GM12878 (cell line): Measurements from ENCODE around the gene FBXL15. TPM values are rescaled to one million over a fixed set of nuclear protein-coding genes. Genes with fewer than 3 reads are reported as not detected.

Experiments
- ATAC-seq: fragments of 200-7000 bp; cut with Tn5 transposase; 3 replicates; pipeline ENCODE4 v1.9.1; 2020; ENCODE audit warnings: mild to moderate bottlenecking, moderate library complexity
- BruUV-seq: library from RNA; stranded (reverse); fragments of 400-500 nt; replicated peaks from 2 replicates; lab custom pipeline; 2021; lab: Mats Ljungman, UMichigan
- CTCF ChIA-PET: fragments of 300-600 bp; sonication (Branson Sonifier 250); formaldehyde crosslinking; extraction: SDS; loops from one replicate; lab custom pipeline; 2021; ENCODE audit warnings: inconsistent platforms; lab: Yijun Ruan, JAX
- POLR2A ChIA-PET: fragments of 350-600 bp; formaldehyde crosslinking; extraction: SDS; loops from one replicate; lab custom pipeline; 2021; ENCODE audit warnings: inconsistent platforms; lab: Charles Lee
- RAD21 ChIA-PET: fragments of 300-600 bp; sonication (Branson Sonifier 250); formaldehyde crosslinking; loops from one replicate; lab custom pipeline; 2023; ENCODE audit warnings: antibody characterized with exemption; ENCODE audit not compliant: unreplicated experiment; lab: Charles Lee
- SMC1A ChIA-PET: fragments of 300-600 bp; sonication (Branson Sonifier 250); formaldehyde crosslinking; loops from one replicate; lab custom pipeline; 2023; ENCODE audit not compliant: unreplicated experiment, uncharacterized antibody; lab: Charles Lee
- DNase-seq: peaks from one replicate; pipeline ENCODE4 v3.0.0-alpha.2; 2011; ENCODE audit warnings: low read depth, low spot score
- FAIRE-seq: peaks from 3 replicates; lab custom pipeline; 2011; peaks lifted over from hg19 to GRCh38; lab: Jason Lieb, UNC
- H2AFZ ChIP-seq: 2 replicates; pipeline ENCODE4 v1.6.0; 2011; ENCODE audit warnings: low read depth, low read length, control low read depth; ENCODE audit not compliant: control insufficient read depth
- H3K27ac ChIP-seq: 2 replicates; pipeline ENCODE4 v1.5.1; 2011; ENCODE audit warnings: control low read depth; ENCODE audit not compliant: control insufficient read depth, insufficient read depth
- H3K27me3 ChIP-seq, 2 experiments: replicated peaks in 1 of 2; 2 replicates each; pipeline versions ENCODE4 v1.6.0 to v1.6.1; 2011; ENCODE audit warnings: low read length in 1 of 2; ENCODE audit not compliant: control insufficient read depth in 2 of 2, insufficient read depth in 2 of 2
- H3K36me3 ChIP-seq, 2 experiments: 2 replicates each; pipeline ENCODE4 v1.5.1; 2011; ENCODE audit warnings: low read length in 1 of 2; ENCODE audit not compliant: control insufficient read depth in 2 of 2, insufficient read depth in 2 of 2
- H3K4me1 ChIP-seq: 2 replicates; pipeline ENCODE4 v1.6.1; 2011; ENCODE audit warnings: mild to moderate bottlenecking, low read length, moderate library complexity, mixed read lengths; ENCODE audit not compliant: control insufficient read depth, insufficient read depth
- H3K4me2 ChIP-seq: 2 replicates; pipeline ENCODE4 v1.6.0; 2011; ENCODE audit warnings: control low read depth; ENCODE audit not compliant: control insufficient read depth, insufficient read depth
- H3K4me3 ChIP-seq: fragments of 200-600 bp; sonication (generic); 2 replicates; pipeline ENCODE4 v1.5.1; 2016
- H3K79me2 ChIP-seq: 2 replicates; pipeline ENCODE4 v1.6.0; 2011; ENCODE audit warnings: low read length; ENCODE audit not compliant: control insufficient read depth, insufficient read depth
- H3K9ac ChIP-seq: 2 replicates; pipeline ENCODE4 v1.8.0; 2011; ENCODE audit warnings: low read length, control low read depth, mixed read lengths; ENCODE audit not compliant: control insufficient read depth, insufficient read depth
- H3K9me3 ChIP-seq: replicated peaks from 3 replicates; pipeline ENCODE4 v1.5.1; 2011; ENCODE audit warnings: mild to moderate bottlenecking, low read length; ENCODE audit not compliant: control insufficient read depth, insufficient read depth
- H4K20me1 ChIP-seq: 2 replicates; pipeline ENCODE4 v1.6.0; 2011; ENCODE audit not compliant: control insufficient read depth, insufficient read depth
- CBX3 ChIP-seq: fragments of 200-600 bp; sonication (generic); IDR thresholded peaks from 2 replicates; pipeline ENCODE4 v1.6.1; 2016; ENCODE audit warnings: low read depth, borderline replicate concordance
- NFYB ChIP-seq: IDR thresholded peaks from 2 replicates; pipeline ENCODE4 v1.6.1; 2011; ENCODE audit warnings: low read depth, mild to moderate bottlenecking, low read length, improper control_type of control experiment, moderate library complexity; ENCODE audit not compliant: insufficient read depth
- NRF1 ChIP-seq: conservative IDR thresholded peaks from 2 replicates; pipeline ENCODE4 v1.6.1; 2011; ENCODE audit warnings: mild to moderate bottlenecking, low read depth, low read length, improper control_type of control experiment
- PML ChIP-seq: IDR thresholded peaks from 2 replicates; pipeline ENCODE4 v1.6.1; 2012; ENCODE audit warnings: low read length, inconsistent platforms
- WRNIP1 ChIP-seq: IDR thresholded peaks from 2 replicates; pipeline ENCODE4 v1.6.1; 2011; ENCODE audit warnings: low read depth, low read length, improper control_type of control experiment, borderline replicate concordance
- WGBS: methylation state at CpG from one replicate; pipeline ENCODE4 v1.1.6; 2016; ENCODE audit warnings: low lambda C conversion rate; ENCODE audit not compliant: insufficient replicate concordance, insufficient coverage; ENCODE audit errors: missing lambda C conversion rate; 5-methylcytosine and 5-hydroxymethylcytosine counted together
- in situ Hi-C: fragments of 300-500 bp; cut with MboI; formaldehyde crosslinking; loops from 9 replicates; pipeline ENCODE4 v1.14.3; 2018; ENCODE audit warnings: mixed read lengths
- intact Hi-C: fragments of 100-400 bp; cut with micrococcal nuclease; formaldehyde crosslinking; loops from one replicate; pipeline ENCODE4 v1.14.2; 2022; ENCODE audit not compliant: unreplicated experiment
- polyA plus RNA-seq, 11 experiments: library from polyadenylated mRNA; depleted of rRNA in 4 of 11; unstranded in 6 of 11; stranded (reverse) in 5 of 11; fragments of >200 nt; fragmentation: Nextera tagmentation in 4 of 11; fragmentation: Illumina TruSeq in 1 of 11; extraction: Ambion mirVana in 4 of 11; extraction: Trizol in 1 of 11; gene quantifications; 1 replicate in 1 of 11; 2 replicates in 10 of 11; pipeline versions ENCODE4 v1.2.1 to v1.2.3, GENCODE V29; 2011 to 2016; ENCODE audit warnings: inconsistent platforms in 2 of 11, missing spikeins in 2 of 11, low read depth in 1 of 11
- total RNA-seq, 4 experiments: library from RNA; depleted of rRNA in 3 of 4; stranded (reverse); fragments of >200 nt in 3 of 4; fragmentation: Illumina TruSeq in 1 of 4; extraction: Trizol in 1 of 4; gene quantifications; 2 replicates each; pipeline versions ENCODE4 v1.2.1 to v1.2.3, GENCODE V29; 2013 to 2021
- TF ChIP-seq, protein P1 (sequence below): fragments of 450-650 bp; IDR thresholded peaks from 2 replicates; pipeline ENCODE4 v1.6.1; 2017; ENCODE audit warnings: antibody characterized with exemption, mild to moderate bottlenecking, moderate library complexity
- TF ChIP-seq, protein P2 (sequence below): fragments of 450-650 bp; IDR thresholded peaks from 2 replicates; pipeline ENCODE4 v1.6.1; 2016; ENCODE audit warnings: mild to moderate bottlenecking
- TF ChIP-seq, protein P3 (sequence below): IDR thresholded peaks from 2 replicates; pipeline ENCODE4 v1.6.1; 2012; ENCODE audit warnings: low read depth, low read length, improper control_type of control experiment
- TF ChIP-seq, protein P4 (sequence below): fragments of 450-650 bp; IDR thresholded peaks from 2 replicates; pipeline ENCODE4 v1.6.1; 2017; ENCODE audit warnings: mild to moderate bottlenecking, moderate library complexity

FBXL15 gene
- total and polyA plus RNA-seq, 10 of the 15 experiments (the other 5 are each of a cell fraction or from before 2014, with no cell fraction given), result 0.13 to 21.3 (median 7.9) TPM

DNA sequence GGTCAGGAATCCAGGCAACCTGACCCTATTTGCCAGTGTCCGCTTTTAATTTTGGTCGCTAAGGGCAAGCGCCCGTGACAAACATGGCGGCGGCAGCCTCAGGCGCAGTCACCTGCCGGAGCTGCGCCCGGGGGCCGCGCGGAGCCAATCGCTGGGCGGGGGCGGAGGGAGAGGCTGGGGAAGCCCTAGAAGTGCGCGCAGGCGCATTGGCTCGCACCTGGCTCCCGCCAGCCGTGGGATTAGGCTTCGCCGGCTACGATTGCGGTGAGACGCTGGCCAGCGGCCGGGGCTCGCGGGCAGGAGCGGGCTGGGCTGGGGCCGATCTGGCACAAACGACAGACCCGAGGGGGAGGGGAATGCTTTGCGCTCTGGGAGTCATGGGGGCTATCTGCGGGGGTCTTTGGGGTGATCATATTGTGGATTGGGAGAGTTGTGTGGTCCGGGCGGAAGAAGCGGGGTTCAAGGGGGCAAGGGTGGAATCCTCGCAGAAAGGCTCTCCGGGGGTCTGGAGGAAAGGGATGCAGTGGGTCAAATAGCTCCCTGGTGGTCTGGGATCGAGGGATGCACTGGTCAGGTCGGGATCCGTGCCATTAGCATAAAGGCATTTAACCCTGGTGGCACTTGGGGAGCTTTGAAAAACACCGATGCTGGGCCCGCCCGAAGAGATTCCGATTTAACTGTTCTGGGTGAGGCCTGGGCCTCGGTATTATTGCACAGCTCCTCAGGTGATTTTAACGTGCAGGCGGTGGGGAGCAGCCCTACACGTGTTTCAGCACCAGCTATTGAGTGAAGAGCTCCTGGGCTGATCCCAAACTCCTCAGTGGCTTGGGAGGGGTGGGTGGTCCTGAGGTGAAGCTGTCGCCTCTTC lies 40.8 kb downstream of the FBXL15 start (continued):
- no peak for TF ChIP-seq PML
- no peak for TF ChIP-seq WRNIP1

- FAIRE-seq (no peak), DNase-seq (no peak), ATAC-seq (peak; percentile 7)
- POLR2A ChIA-PET, result interaction anchor here (0.6 to 4.3 kb wide), 9 partner anchors 12 to 340 kb away, joined by 3 to 69 read pairs (median 4); partner anchors contain the start of genes C10orf95, CUEDC2 and SUFU
- in situ Hi-C loops, result no loop called here
- Histone ChIP-seq H3K36me3 (no peaks in the 10 kb centered on the region), H3K4me1 (peaks cover 16% of the 10 kb centered on the region), H3K9ac (no peak overlapping the region), H3K79me2 (no peaks in the 10 kb centered on the region), H3K4me3 (peak overlapping the region; percentile 73; the same call in 1 of the 2 replicates), H3K27ac (no peak overlapping the region), H3K9me3 (no peaks in the 10 kb centered on the region), H3K4me2 (peak overlapping the region; percentile 98; the same call in 1 of the 2 replicates), H4K20me1 (no peaks in the 10 kb centered on the region), H2AFZ (peak overlapping the region; percentile 45), H3K27me3 (no peaks in the 10 kb centered on the region)
- CTCF ChIA-PET, result interaction anchor here (0.7 to 4.5 kb wide), 12 partner anchors 12 to 293 kb away, joined by 3 to 29 read pairs (median 8); partner anchors contain the start of genes ACTR1A, C10orf95 and FBXL15
- SMC1A ChIA-PET, result interaction anchor here (1.2 to 3.8 kb wide), 3 partner anchors 11 to 100 kb away, joined by 4 to 23 read pairs (median 5); partner anchors contain the start of gene C10orf95
- no TSS peak for BruUV-seq
- intact Hi-C loops, result loop anchor here (5.0 kb wide), 1 partner anchor 70 kb away; no protein-coding TSS in a partner anchor
- 40% methylated on average over 6 of the region's 6 CpGs for WGBS
- RAD21 ChIA-PET, result interaction anchor here (1.1 to 3.2 kb wide), 8 partner anchors 12 to 231 kb away, joined by 3 to 19 read pairs (median 5); partner anchors contain the start of genes C10orf95, CUEDC2 and FBXL15
- TF ChIP-seq CBX3, result no peak
- TF ChIP-seq, protein P1, sequence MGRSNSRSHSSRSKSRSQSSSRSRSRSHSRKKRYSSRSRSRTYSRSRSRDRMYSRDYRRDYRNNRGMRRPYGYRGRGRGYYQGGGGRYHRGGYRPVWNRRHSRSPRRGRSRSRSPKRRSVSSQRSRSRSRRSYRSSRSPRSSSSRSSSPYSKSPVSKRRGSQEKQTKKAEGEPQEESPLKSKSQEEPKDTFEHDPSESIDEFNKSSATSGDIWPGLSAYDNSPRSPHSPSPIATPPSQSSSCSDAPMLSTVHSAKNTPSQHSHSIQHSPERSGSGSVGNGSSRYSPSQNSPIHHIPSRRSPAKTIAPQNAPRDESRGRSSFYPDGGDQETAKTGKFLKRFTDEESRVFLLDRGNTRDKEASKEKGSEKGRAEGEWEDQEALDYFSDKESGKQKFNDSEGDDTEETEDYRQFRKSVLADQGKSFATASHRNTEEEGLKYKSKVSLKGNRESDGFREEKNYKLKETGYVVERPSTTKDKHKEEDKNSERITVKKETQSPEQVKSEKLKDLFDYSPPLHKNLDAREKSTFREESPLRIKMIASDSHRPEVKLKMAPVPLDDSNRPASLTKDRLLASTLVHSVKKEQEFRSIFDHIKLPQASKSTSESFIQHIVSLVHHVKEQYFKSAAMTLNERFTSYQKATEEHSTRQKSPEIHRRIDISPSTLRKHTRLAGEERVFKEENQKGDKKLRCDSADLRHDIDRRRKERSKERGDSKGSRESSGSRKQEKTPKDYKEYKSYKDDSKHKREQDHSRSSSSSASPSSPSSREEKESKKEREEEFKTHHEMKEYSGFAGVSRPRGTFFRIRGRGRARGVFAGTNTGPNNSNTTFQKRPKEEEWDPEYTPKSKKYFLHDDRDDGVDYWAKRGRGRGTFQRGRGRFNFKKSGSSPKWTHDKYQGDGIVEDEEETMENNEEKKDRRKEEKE, result no peak
- no peak for TF ChIP-seq NRF1
- TF ChIP-seq, protein P2, sequence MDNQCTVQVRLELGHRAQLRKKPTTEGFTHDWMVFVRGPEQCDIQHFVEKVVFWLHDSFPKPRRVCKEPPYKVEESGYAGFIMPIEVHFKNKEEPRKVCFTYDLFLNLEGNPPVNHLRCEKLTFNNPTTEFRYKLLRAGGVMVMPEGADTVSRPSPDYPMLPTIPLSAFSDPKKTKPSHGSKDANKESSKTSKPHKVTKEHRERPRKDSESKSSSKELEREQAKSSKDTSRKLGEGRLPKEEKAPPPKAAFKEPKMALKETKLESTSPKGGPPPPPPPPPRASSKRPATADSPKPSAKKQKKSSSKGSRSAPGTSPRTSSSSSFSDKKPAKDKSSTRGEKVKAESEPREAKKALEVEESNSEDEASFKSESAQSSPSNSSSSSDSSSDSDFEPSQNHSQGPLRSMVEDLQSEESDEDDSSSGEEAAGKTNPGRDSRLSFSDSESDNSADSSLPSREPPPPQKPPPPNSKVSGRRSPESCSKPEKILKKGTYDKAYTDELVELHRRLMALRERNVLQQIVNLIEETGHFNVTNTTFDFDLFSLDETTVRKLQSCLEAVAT, result no peak
- TF ChIP-seq, protein P3, sequence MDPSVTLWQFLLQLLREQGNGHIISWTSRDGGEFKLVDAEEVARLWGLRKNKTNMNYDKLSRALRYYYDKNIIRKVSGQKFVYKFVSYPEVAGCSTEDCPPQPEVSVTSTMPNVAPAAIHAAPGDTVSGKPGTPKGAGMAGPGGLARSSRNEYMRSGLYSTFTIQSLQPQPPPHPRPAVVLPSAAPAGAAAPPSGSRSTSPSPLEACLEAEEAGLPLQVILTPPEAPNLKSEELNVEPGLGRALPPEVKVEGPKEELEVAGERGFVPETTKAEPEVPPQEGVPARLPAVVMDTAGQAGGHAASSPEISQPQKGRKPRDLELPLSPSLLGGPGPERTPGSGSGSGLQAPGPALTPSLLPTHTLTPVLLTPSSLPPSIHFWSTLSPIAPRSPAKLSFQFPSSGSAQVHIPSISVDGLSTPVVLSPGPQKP, result no peak
- TF ChIP-seq NFYB, result no peak
- TF ChIP-seq, protein P4, sequence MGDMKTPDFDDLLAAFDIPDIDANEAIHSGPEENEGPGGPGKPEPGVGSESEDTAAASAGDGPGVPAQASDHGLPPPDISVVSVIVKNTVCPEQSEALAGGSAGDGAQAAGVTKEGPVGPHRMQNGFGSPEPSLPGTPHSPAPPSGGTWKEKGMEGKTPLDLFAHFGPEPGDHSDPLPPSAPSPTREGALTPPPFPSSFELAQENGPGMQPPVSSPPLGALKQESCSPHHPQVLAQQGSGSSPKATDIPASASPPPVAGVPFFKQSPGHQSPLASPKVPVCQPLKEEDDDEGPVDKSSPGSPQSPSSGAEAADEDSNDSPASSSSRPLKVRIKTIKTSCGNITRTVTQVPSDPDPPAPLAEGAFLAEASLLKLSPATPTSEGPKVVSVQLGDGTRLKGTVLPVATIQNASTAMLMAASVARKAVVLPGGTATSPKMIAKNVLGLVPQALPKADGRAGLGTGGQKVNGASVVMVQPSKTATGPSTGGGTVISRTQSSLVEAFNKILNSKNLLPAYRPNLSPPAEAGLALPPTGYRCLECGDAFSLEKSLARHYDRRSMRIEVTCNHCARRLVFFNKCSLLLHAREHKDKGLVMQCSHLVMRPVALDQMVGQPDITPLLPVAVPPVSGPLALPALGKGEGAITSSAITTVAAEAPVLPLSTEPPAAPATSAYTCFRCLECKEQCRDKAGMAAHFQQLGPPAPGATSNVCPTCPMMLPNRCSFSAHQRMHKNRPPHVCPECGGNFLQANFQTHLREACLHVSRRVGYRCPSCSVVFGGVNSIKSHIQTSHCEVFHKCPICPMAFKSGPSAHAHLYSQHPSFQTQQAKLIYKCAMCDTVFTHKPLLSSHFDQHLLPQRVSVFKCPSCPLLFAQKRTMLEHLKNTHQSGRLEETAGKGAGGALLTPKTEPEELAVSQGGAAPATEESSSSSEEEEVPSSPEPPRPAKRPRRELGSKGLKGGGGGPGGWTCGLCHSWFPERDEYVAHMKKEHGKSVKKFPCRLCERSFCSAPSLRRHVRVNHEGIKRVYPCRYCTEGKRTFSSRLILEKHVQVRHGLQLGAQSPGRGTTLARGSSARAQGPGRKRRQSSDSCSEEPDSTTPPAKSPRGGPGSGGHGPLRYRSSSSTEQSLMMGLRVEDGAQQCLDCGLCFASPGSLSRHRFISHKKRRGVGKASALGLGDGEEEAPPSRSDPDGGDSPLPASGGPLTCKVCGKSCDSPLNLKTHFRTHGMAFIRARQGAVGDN, result no peak
These were observed 41.9 kb downstream of the FBXL15 start for GRCh38 chr10:102462512-102463054.
